Smooth muscle cell (in vitro differentiated cells): Measurements from ENCODE around the gene TMEM95. TPM values are rescaled to one million over a fixed set of nuclear protein-coding genes. Genes with fewer than 3 reads are reported as not detected.
A peak's percentile ranks its signal among the peaks of the same experiment; 100 is the strongest.

Source experiments
- DNase-seq: peaks from one replicate; lab custom pipeline; 2025; ENCODE audit not compliant: unreplicated experiment; lab: John Stamatoyannopoulos, UW
- H2AFZ ChIP-seq: fragments of 200-600 bp; sonication (generic); 2 replicates; pipeline ENCODE4 v1.6.0; 2016; ENCODE audit warnings: antibody characterized with exemption, low read depth, mild to moderate bottlenecking
- H3F3A ChIP-seq: fragments of 200-600 bp; sonication (generic); 2 replicates; pipeline ENCODE4 v1.6.0; 2017; ENCODE audit warnings: antibody characterized with exemption, low read depth
- H3K27ac ChIP-seq: fragments of 200-600 bp; sonication (generic); 2 replicates; pipeline ENCODE4 v1.5.1; 2016; ENCODE audit warnings: low read depth, mild to moderate bottlenecking
- H3K27me3 ChIP-seq: fragments of 200-600 bp; sonication (generic); 2 replicates; pipeline ENCODE4 v1.6.1; 2016; ENCODE audit warnings: low read depth, mild to moderate bottlenecking
- H3K36me3 ChIP-seq: fragments of 200-600 bp; sonication (generic); 2 replicates; pipeline ENCODE4 v1.5.1; 2016; ENCODE audit warnings: low read depth
- H3K4me1 ChIP-seq: fragments of 200-600 bp; sonication (generic); 2 replicates; pipeline ENCODE4 v1.5.1; 2016; ENCODE audit warnings: low read depth
- H3K4me2 ChIP-seq: fragments of 200-600 bp; sonication (generic); 2 replicates; pipeline ENCODE4 v1.6.0; 2016; ENCODE audit warnings: mild to moderate bottlenecking
- H3K4me3 ChIP-seq: fragments of 200-600 bp; sonication (generic); 2 replicates; pipeline ENCODE4 v1.5.1; 2016; ENCODE audit warnings: mild to moderate bottlenecking
- H3K79me2 ChIP-seq: fragments of 200-600 bp; sonication (generic); 2 replicates; pipeline ENCODE4 v1.6.0; 2016; ENCODE audit warnings: low read depth, mild to moderate bottlenecking
- H3K9ac ChIP-seq: fragments of 200-600 bp; sonication (generic); 2 replicates; pipeline ENCODE4 v1.6.0; 2016; ENCODE audit warnings: low read depth
- H3K9me3 ChIP-seq: fragments of 200-600 bp; sonication (generic); replicated peaks from 2 replicates; pipeline ENCODE4 v1.5.1; 2016; ENCODE audit warnings: low read depth
- H4K20me1 ChIP-seq: fragments of 200-600 bp; sonication (generic); 2 replicates; pipeline ENCODE4 v1.6.0; 2016; ENCODE audit warnings: low read depth
- WGBS: methylation state at CpG from one replicate; pipeline ENCODE4 v1.1.7; 2016; ENCODE audit warnings: low lambda C conversion rate; 5-methylcytosine and 5-hydroxymethylcytosine counted together
- polyA plus RNA-seq: library from polyadenylated mRNA; unstranded; fragments of >200 nt; fragmentation: Nextera tagmentation; extraction: Ambion mirVana; gene quantifications from 2 replicates; pipeline ENCODE4 v1.2.1, GENCODE V29; 2016
- small RNA-seq: library from RNA; depleted of rRNA; stranded (forward); fragments of <200 nt; gene quantifications from one replicate; pipeline ENCODE3, GENCODE V24; 2014
- total RNA-seq: library from RNA; depleted of rRNA; stranded (reverse); fragments of >200 nt; gene quantifications from 2 replicates; pipeline ENCODE4 v1.2.3, GENCODE V29; 2014
- TF ChIP-seq, protein P1 (sequence below): fragments of 200-600 bp; sonication (generic); IDR thresholded peaks from 2 replicates; pipeline ENCODE4 v1.5.1; 2017; ENCODE audit warnings: borderline replicate concordance, mild to moderate bottlenecking, antibody characterized with exemption; ENCODE audit not compliant: insufficient read depth, poor library complexity, severe bottlenecking

Gene TMEM95
- total and polyA plus RNA-seq, 2 experiments from 2014 or later, result not detected

- no peak for DNase-seq
- Histone ChIP-seq H3F3A (peaks cover 4% of the 10 kb centered on the region), H3K4me2 (peak overlapping the region; percentile 89), H3K36me3 (no peaks in the 10 kb centered on the region), H4K20me1 (peaks cover 25% of the 10 kb centered on the region), H3K27ac (peak overlapping the region; percentile 47), H3K79me2 (peaks cover 12% of the 10 kb centered on the region), H3K4me3 (peak overlapping the region; percentile 91), H2AFZ (no peak overlapping the region), H3K4me1 (peaks cover 16% of the 10 kb centered on the region), H3K9me3 (no peaks in the 10 kb centered on the region), H3K27me3 (no peaks in the 10 kb centered on the region), H3K9ac (peak overlapping the region; percentile 83)
- TF ChIP-seq, protein P1, sequence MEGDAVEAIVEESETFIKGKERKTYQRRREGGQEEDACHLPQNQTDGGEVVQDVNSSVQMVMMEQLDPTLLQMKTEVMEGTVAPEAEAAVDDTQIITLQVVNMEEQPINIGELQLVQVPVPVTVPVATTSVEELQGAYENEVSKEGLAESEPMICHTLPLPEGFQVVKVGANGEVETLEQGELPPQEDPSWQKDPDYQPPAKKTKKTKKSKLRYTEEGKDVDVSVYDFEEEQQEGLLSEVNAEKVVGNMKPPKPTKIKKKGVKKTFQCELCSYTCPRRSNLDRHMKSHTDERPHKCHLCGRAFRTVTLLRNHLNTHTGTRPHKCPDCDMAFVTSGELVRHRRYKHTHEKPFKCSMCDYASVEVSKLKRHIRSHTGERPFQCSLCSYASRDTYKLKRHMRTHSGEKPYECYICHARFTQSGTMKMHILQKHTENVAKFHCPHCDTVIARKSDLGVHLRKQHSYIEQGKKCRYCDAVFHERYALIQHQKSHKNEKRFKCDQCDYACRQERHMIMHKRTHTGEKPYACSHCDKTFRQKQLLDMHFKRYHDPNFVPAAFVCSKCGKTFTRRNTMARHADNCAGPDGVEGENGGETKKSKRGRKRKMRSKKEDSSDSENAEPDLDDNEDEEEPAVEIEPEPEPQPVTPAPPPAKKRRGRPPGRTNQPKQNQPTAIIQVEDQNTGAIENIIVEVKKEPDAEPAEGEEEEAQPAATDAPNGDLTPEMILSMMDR, result no peak
- WGBS, result 40% methylated on average over 11 of the region's 12 CpGs
Observed at GRCh38 chr17:7406235-7406825, 51.4 kb downstream of the TMEM95 start.

Small RNA genes within 50 kb of the gene (small RNA-seq; reads per million reads assigned to genes)
- not detected for gene AC026954.2

Other genes with a start within 250 kb of the TMEM95 start
Only the 30 nearest of the 36 such genes appear.
- gene ASGR1, start 175.8 kb upstream of the TMEM95 start, total RNA-seq, result 1.2 and 3.6 TPM in 2 replicates
- 4.2 and 11.0 TPM in 2 replicates for gene ASGR1, start 175.8 kb upstream of the TMEM95 start, polyA plus RNA-seq
- gene DLG4, start 135.3 kb upstream of the TMEM95 start, total RNA-seq, result 9.4 and 12.3 TPM in 2 replicates
- gene DLG4, start 135.3 kb upstream of the TMEM95 start, polyA plus RNA-seq, result 2.3 and 4.2 TPM in 2 replicates
- gene ACADVL, start 135.2 kb upstream of the TMEM95 start, total RNA-seq, result 136 and 185 TPM in 2 replicates
- 331 and 541 TPM in 2 replicates for gene ACADVL, start 135.2 kb upstream of the TMEM95 start, polyA plus RNA-seq
- gene DVL2, start 120.6 kb upstream of the TMEM95 start, total RNA-seq, result 26.1 and 31.8 TPM in 2 replicates
- gene DVL2, start 120.6 kb upstream of the TMEM95 start, polyA plus RNA-seq, result 46.7 and 49.6 TPM in 2 replicates
- 41.6 and 48.5 TPM in 2 replicates for gene PHF23, start 115.7 kb upstream of the TMEM95 start, total RNA-seq
- 33.8 and 46.5 TPM in 2 replicates for gene PHF23, start 115.7 kb upstream of the TMEM95 start, polyA plus RNA-seq
- 305 and 363 TPM in 2 replicates for gene GABARAP, start 112.7 kb upstream of the TMEM95 start, total RNA-seq
- gene GABARAP, start 112.7 kb upstream of the TMEM95 start, polyA plus RNA-seq, result 725 and 735 TPM in 2 replicates
- 46.3 and 57.5 TPM in 2 replicates for gene CTDNEP1, start 103.4 kb upstream of the TMEM95 start, total RNA-seq
- gene CTDNEP1, start 103.4 kb upstream of the TMEM95 start, polyA plus RNA-seq, result 88.4 and 96.2 TPM in 2 replicates
- 17.3 and 18.7 TPM in 2 replicates for gene ELP5, start 102.9 kb upstream of the TMEM95 start, total RNA-seq
- gene ELP5, start 102.9 kb upstream of the TMEM95 start, polyA plus RNA-seq, result 41.3 and 42.4 TPM in 2 replicates
- gene CLDN7, start 92.7 kb upstream of the TMEM95 start, total RNA-seq, result 26.7 and 33.7 TPM in 2 replicates
- gene CLDN7, start 92.7 kb upstream of the TMEM95 start, polyA plus RNA-seq, result 25.2 and 102 TPM in 2 replicates
- gene SLC2A4, start 73.4 kb upstream of the TMEM95 start, total RNA-seq, result 0.18 TPM in 1 of 2 replicates, not detected in the other
- gene SLC2A4, start 73.4 kb upstream of the TMEM95 start, polyA plus RNA-seq, result 0.11 TPM in 1 of 2 replicates, not detected in the other
- gene YBX2, start 60.5 kb upstream of the TMEM95 start, total RNA-seq, result 0.09 and 1.3 TPM in 2 replicates
- gene YBX2, start 60.5 kb upstream of the TMEM95 start, polyA plus RNA-seq, result 0.58 and 1.1 TPM in 2 replicates
- 260 and 323 TPM in 2 replicates for gene EIF5A, start 47.5 kb upstream of the TMEM95 start, total RNA-seq
- gene EIF5A, start 47.5 kb upstream of the TMEM95 start, polyA plus RNA-seq, result 797 and 860 TPM in 2 replicates
- gene GPS2, start 39.8 kb upstream of the TMEM95 start, total RNA-seq, result 35.2 and 40.3 TPM in 2 replicates
- 77.0 and 95.5 TPM in 2 replicates for gene GPS2, start 39.8 kb upstream of the TMEM95 start, polyA plus RNA-seq
- gene NEURL4, start 25.8 kb upstream of the TMEM95 start, total RNA-seq, result 8.6 and 23.8 TPM in 2 replicates
- 5.1 and 9.2 TPM in 2 replicates for gene NEURL4, start 25.8 kb upstream of the TMEM95 start, polyA plus RNA-seq
- 15.2 TPM in 1 of 2 replicates, not detected in the other for gene ACAP1, start 18.6 kb upstream of the TMEM95 start, total RNA-seq
- 31.6 and 48.1 TPM in 2 replicates for gene ACAP1, start 18.6 kb upstream of the TMEM95 start, polyA plus RNA-seq
- 34.7 and 37.2 TPM in 2 replicates for gene KCTD11, start 3.0 kb upstream of the TMEM95 start, total RNA-seq
- gene KCTD11, start 3.0 kb upstream of the TMEM95 start, polyA plus RNA-seq, result 33.8 and 52.3 TPM in 2 replicates
- gene TNK1, start 25.9 kb downstream of the TMEM95 start, total RNA-seq, result 4.5 and 6.3 TPM in 2 replicates
- 3.6 and 13.5 TPM in 2 replicates for gene TNK1, start 25.9 kb downstream of the TMEM95 start, polyA plus RNA-seq
- gene PLSCR3, start 39.4 kb downstream of the TMEM95 start, total RNA-seq, result 29.3 and 34.7 TPM in 2 replicates
- 110 and 122 TPM in 2 replicates for gene PLSCR3, start 39.4 kb downstream of the TMEM95 start, polyA plus RNA-seq
- gene TMEM256, start 48.9 kb downstream of the TMEM95 start, total RNA-seq, result 75.6 and 133 TPM in 2 replicates
- 87.9 and 90.6 TPM in 2 replicates for gene TMEM256, start 48.9 kb downstream of the TMEM95 start, polyA plus RNA-seq
- 15.1 and 20.9 TPM in 2 replicates for gene NLGN2, start 52.7 kb downstream of the TMEM95 start, total RNA-seq
- 10.8 and 11.9 TPM in 2 replicates for gene NLGN2, start 52.7 kb downstream of the TMEM95 start, polyA plus RNA-seq
- gene SPEM1, start 65.2 kb downstream of the TMEM95 start, total RNA-seq, result not detected in 2 replicates
- not detected in 2 replicates for gene SPEM1, start 65.2 kb downstream of the TMEM95 start, polyA plus RNA-seq
- 0.22 TPM in 1 of 2 replicates, not detected in the other for gene SPEM2, start 70.5 kb downstream of the TMEM95 start, total RNA-seq
- gene SPEM2, start 70.5 kb downstream of the TMEM95 start, polyA plus RNA-seq, result 0.56 and 1.0 TPM in 2 replicates
- gene SPEM3, start 73.7 kb downstream of the TMEM95 start, total RNA-seq, result not detected in 2 replicates
- gene SPEM3, start 73.7 kb downstream of the TMEM95 start, polyA plus RNA-seq, result 0.14 TPM in 1 of 2 replicates, not detected in the other
- 7.3 and 10.0 TPM in 2 replicates for gene TMEM102, start 80.3 kb downstream of the TMEM95 start, total RNA-seq
- gene TMEM102, start 80.3 kb downstream of the TMEM95 start, polyA plus RNA-seq, result 10.5 and 11.9 TPM in 2 replicates
- 21.3 and 28.5 TPM in 2 replicates for gene FGF11, start 84.4 kb downstream of the TMEM95 start, total RNA-seq
- gene FGF11, start 84.4 kb downstream of the TMEM95 start, polyA plus RNA-seq, result 13.9 and 30.9 TPM in 2 replicates
- 8.9 and 12.2 TPM in 2 replicates for gene CHRNB1, start 89.9 kb downstream of the TMEM95 start, total RNA-seq
- 19.0 and 22.5 TPM in 2 replicates for gene CHRNB1, start 89.9 kb downstream of the TMEM95 start, polyA plus RNA-seq
- 24.2 and 25.6 TPM in 2 replicates for gene ZBTB4, start 124.5 kb downstream of the TMEM95 start, total RNA-seq
- gene ZBTB4, start 124.5 kb downstream of the TMEM95 start, polyA plus RNA-seq, result 22.8 and 26.9 TPM in 2 replicates
- not detected in 2 replicates for gene SLC35G6, start 126.3 kb downstream of the TMEM95 start, total RNA-seq
- gene SLC35G6, start 126.3 kb downstream of the TMEM95 start, polyA plus RNA-seq, result 0.51 TPM in 1 of 2 replicates, not detected in the other
- gene POLR2A, start 129.2 kb downstream of the TMEM95 start, total RNA-seq, result 72.0 and 76.0 TPM in 2 replicates
- gene POLR2A, start 129.2 kb downstream of the TMEM95 start, polyA plus RNA-seq, result 80.2 and 123 TPM in 2 replicates
- gene TNFSF12, start 193.9 kb downstream of the TMEM95 start, total RNA-seq, result 5.9 and 6.2 TPM in 2 replicates
- 13.6 and 16.1 TPM in 2 replicates for gene TNFSF12, start 193.9 kb downstream of the TMEM95 start, polyA plus RNA-seq